ENCODE data around the gene S1PR1. TPM values are rescaled to one million over a fixed set of nuclear protein-coding genes. Genes with fewer than 3 reads are reported as not detected.
A peak's percentile ranks its signal among the peaks of the same experiment; 100 is the strongest.
"Not testable (repeated sequence)": the region's sequence is repeated elsewhere in the genome, so short reads cannot be mapped to it uniquely, and the experiment has no call there.

S1PR1 gene
- total RNA-seq, 1 experiment from 2014 or later, result 13.3 TPM

DNA sequence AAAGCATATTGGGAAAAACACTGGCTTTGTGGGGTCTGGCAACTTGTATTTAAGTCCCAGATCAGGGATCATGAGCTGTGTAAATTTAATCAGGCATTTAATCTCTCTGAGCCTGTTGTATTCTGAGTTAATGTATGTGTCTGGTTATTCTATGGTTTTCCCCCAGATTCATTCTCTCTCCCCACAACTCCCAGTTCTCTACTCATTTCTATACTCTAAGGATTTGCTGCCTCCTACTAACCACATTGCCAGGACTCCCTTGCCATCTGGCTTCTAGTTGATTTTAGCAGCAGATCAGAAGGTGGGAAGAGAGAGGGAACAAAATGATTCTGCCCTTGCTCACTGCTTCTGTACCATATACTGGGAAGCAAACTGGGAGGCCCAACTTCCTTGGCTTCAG is 31.4 kb upstream of the S1PR1 start:
- no peak overlapping the region for H3K4me3 ChIP-seq
- no peak for DNase-seq (ENCODE audit: low read depth in 1 of 2, low spot score in 2 of 2)
- H3K36me3 ChIP-seq, result no peaks in the 10 kb centered on the region
- no peaks in the 10 kb centered on the region for H3K9me3 ChIP-seq (replicated peaks)
- H3K27me3 ChIP-seq (replicated peaks), result no peaks in the 10 kb centered on the region
- H3K27ac ChIP-seq, result no peak overlapping the region
- H3K4me1 ChIP-seq (replicated peaks), result peaks cover 18% of the 10 kb centered on the region

DNA sequence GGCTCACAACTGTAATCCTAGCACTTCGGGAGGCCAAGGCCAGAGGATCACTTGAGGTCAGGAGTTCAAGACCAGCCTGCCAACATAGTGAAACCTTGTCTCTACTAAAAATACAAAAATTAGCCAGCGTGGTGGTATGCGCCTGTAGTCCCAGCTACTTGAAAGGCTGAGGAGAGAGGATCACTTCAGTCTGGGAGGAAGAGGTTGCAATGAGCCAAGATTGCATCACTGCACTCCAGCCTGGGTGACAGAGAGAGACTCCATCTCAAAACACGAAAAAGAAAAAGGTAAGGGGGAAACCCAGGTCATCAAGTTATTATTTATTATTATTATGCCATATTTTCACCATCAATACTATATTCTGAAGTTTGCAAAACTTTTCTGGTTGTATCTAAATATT is 30.7 kb upstream of the S1PR1 start:
- peaks cover 11% of the 10 kb centered on the region for H3K4me1 ChIP-seq (replicated peaks)
- not testable (repeated sequence) for H3K27me3 ChIP-seq (replicated peaks); H3K4me3 ChIP-seq; H3K36me3 ChIP-seq; H3K27ac ChIP-seq; H3K9me3 ChIP-seq (replicated peaks); DNase-seq (ENCODE audit: low read depth in 1 of 2, low spot score in 2 of 2)

DNA sequence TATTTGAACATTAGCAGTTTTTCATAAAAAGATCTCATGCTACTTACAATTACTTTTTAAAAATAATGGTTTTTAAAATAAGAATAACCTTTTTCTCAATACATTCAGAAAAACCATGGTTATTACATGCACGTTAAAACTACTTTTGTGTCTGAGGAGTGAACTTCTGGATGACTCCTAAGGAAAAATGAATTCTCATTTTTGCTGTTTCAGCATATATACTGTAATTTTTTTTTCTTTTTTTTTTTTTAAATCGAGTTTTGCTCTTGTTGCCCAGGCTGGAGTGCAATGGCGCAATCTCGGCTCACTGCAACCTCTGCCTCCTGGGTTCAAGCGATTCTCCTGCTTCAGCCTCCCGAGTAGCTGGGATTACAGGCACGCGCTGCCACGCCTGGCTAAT is 29.5 kb upstream of the S1PR1 start:
- H3K9me3 ChIP-seq (replicated peaks); DNase-seq (ENCODE audit: low read depth in 1 of 2, low spot score in 2 of 2); H3K27ac ChIP-seq; H3K36me3 ChIP-seq; H3K4me1 ChIP-seq (replicated peaks); H3K27me3 ChIP-seq (replicated peaks); H3K4me3 ChIP-seq: not testable (repeated sequence)

DNA sequence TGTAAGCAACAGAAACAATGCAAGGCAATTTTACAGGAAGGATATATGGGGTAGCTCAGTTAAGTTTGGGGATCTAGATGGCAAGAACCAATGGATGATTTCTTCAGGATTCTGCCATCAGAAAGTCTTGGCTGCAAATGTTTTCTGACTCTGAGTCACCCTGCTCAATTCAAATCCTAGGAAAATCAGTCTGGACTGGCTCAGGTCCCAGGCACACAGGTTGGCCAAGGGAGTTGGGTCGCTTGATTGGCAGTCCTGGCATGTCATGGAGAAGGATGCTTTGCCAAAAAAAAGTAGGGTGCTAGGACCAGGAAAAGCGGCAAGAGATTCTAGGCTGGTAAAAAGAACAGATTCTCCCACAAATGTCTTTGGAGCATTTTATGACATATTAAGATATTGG is 28.9 kb upstream of the S1PR1 start:
- no peak overlapping the region for H3K4me3 ChIP-seq
- no peak for DNase-seq (ENCODE audit: low read depth in 1 of 2, low spot score in 2 of 2)
- no peaks in the 10 kb centered on the region for H3K9me3 ChIP-seq (replicated peaks)
- H3K27me3 ChIP-seq (replicated peaks), result no peaks in the 10 kb centered on the region
- no peaks in the 10 kb centered on the region for H3K36me3 ChIP-seq
- H3K27ac ChIP-seq, result no peak overlapping the region
- peaks cover 8% of the 10 kb centered on the region for H3K4me1 ChIP-seq (replicated peaks)

DNA sequence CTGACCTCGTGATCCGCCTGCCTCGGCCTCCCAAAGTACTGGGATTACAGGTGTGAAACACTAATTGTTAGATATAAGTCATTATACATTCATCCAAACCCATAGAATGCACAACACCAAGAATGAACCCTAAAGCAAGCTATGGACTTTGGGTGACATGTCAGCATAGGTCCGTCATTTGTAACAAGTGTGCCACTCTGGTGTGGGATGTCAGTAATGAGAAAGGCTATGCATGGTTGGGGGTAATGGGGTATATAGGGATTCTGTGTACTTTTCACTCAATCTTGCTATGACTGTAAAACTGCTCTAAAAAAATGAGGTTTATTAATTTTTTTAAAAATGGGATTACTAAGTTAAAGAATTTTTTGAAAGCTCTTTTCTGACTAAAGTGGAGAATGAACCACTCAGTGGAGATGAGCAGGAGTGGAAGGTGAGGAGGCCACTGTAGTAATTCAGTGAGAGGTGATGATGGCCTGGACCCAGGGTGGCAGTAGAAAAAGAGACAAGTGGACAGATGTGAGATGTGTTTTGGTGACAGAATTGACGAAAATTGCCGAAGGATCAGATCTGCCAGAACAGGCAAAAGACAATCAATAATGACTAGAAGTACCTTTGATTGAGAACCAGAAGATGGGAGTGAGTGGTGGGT is 21.3 kb upstream of the S1PR1 start:
- no peak for DNase-seq (ENCODE audit: low read depth in 1 of 2, low spot score in 2 of 2)
- H3K4me1 ChIP-seq (replicated peaks), result peaks cover 8% of the 10 kb centered on the region
- H3K9me3 ChIP-seq (replicated peaks), result no peaks in the 10 kb centered on the region
- no peak overlapping the region for H3K27ac ChIP-seq
- no peaks in the 10 kb centered on the region for H3K36me3 ChIP-seq
- no peaks in the 10 kb centered on the region for H3K27me3 ChIP-seq (replicated peaks)
- H3K4me3 ChIP-seq, result no peak overlapping the region

DNA sequence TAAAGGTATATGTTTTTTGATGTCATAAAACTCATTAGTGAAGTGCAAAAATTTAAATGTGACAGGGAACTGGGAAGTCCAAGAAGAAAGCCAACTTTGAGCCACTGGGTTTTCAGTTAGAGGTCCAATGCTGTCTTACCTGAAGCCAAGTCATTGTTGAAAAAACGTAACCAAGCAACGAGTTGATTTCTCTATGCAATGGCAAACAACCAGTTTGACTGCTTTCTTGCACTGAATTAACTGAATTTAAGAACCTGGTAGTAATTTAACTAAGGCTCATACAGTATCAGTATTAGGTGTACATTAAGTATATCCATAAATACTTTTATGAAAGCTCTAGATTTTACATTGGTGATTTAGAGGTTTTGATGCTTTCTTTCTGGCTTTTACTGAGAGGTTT is 20.2 kb upstream of the S1PR1 start:
- no peak overlapping the region for H3K27ac ChIP-seq
- H3K27me3 ChIP-seq (replicated peaks), result no peaks in the 10 kb centered on the region
- H3K4me3 ChIP-seq, result no peak overlapping the region

DNA sequence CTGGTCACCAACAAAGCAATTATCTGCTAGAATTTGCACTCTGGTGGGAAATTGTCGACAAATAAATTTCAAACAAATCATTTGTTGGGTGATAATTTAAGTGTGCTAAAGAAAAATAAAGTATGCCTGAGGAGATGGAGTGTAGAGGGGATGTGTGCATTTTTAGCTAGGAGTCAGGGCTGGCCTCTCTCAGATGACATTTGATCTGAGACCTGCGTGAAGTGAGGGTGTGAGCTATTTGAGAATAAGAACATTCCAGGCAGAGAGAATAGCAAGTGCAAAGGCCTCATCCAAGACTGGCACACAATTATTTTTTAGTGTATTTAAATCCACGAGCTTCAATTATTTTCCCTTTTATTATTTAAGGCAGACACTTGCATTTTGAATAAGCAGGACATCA is 19.7 kb upstream of the S1PR1 start:
- H3K4me3 ChIP-seq, result no peak overlapping the region
- no peaks in the 10 kb centered on the region for H3K27me3 ChIP-seq (replicated peaks)
- no peaks in the 10 kb centered on the region for H3K9me3 ChIP-seq (replicated peaks)
- DNase-seq (ENCODE audit: low read depth in 1 of 2, low spot score in 2 of 2), result no peak
- H3K27ac ChIP-seq, result no peak overlapping the region
- H3K4me1 ChIP-seq (replicated peaks), result peaks cover 13% of the 10 kb centered on the region
- H3K36me3 ChIP-seq, result no peaks in the 10 kb centered on the region

More for the DNA sequence above, 20.2 kb upstream of the S1PR1 start:
- no peak for DNase-seq (ENCODE audit: low read depth in 1 of 2, low spot score in 2 of 2)
- Histone ChIP-seq H3K36me3 (no peaks in the 10 kb centered on the region), H3K4me1 (replicated peaks) (peaks cover 13% of the 10 kb centered on the region), H3K9me3 (replicated peaks) (no peaks in the 10 kb centered on the region)

DNA sequence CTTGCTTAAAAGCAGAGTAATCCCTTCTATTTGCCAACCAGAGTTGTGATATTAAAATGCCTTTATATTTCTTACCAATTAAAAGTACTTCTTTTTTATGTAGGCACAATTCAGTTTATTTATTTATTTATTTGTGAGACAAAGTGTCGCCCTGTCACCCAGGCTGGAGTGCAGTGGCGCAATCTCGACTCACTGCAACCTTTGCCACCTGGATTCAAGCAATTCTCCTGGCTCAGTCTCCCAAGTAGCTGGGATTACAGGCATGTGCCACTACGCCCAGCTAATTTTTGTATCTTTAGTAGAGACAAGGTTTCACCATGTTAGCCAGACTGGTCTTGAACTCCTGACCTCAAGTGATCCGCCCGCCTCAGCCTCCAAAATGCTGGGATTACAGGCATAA is 17.9 kb upstream of the S1PR1 start:
- H3K9me3 ChIP-seq (replicated peaks); H3K36me3 ChIP-seq; H3K4me3 ChIP-seq; H3K27ac ChIP-seq; DNase-seq (ENCODE audit: low read depth in 1 of 2, low spot score in 2 of 2); H3K27me3 ChIP-seq (replicated peaks): not testable (repeated sequence)
- peaks cover 13% of the 10 kb centered on the region for H3K4me1 ChIP-seq (replicated peaks)

DNA sequence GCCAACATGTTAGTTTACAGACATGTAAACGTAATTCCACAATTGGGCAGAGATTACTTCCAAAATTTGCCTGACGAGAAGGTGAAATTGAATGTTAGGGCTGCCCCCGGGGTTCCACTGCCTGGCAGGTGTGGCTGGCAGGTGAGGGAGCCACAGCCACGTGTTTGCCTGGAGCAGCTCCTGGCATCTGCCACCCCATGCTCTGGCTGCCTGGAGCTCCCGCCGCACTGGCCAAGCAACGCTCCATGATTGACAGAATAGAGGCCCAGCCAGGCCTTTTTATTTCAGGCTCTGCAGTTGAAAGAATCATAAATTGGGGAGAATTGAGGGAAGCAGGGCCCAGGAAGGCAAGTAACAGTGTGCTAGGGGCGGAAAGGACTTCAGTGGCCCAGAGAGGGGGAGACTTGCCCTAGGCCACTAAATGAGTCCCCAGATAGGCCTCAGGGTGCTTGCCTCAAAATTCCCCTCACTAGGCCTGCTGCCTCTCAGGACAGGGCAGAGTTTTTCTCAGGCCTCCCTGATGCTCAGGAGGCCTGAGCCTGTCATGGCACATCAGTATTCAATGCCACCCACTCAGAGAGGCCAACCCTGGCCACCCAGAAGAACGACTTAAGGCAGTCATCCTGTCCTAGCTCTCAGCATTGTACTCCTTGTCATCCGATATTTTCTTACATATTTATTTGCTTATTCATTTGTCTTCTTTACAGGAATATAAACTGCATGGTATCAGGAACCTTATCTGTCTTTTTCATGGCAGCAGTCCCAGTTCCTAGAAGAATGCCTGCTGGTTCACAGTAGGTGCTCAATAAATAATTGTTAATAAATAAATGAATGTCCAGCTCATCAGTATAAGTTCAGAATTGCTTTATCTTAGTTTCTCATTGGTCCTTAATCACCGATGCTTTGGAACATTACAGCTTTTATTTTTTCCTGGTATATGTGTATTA is 16.6 kb upstream of the S1PR1 start:
- Histone ChIP-seq H3K27ac (peak overlapping the region; percentile 53), H3K4me1 (replicated peaks) (peaks cover 13% of the 10 kb centered on the region), H3K9me3 (replicated peaks) (no peaks in the 10 kb centered on the region), H3K36me3 (no peaks in the 10 kb centered on the region), H3K27me3 (replicated peaks) (no peaks in the 10 kb centered on the region), H3K4me3 (no peak overlapping the region)
- peak; percentile 63 to 70 for DNase-seq (ENCODE audit: low read depth in 1 of 2, low spot score in 2 of 2)

DNA sequence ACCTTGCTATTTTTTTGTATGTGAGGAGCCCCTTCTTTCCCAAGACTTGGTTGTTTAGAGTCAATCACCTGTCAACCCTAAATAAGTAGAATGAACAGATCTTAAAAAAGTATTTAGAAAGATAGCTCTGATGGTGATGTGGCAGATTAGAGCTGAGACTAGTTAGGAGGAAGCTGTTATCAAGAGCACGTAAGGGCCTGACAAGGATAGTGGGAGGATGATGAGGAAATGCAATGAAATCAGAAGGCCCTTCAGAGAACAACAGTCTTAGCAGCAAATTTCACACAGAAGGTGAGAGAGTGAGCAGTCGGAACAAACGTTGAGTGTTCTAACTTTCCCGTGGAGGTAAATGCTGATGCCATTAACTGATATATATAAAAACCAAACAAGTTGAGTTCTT is 15.9 kb upstream of the S1PR1 start:
- Histone ChIP-seq H3K27me3 (replicated peaks) (no peaks in the 10 kb centered on the region), H3K27ac (no peak overlapping the region), H3K9me3 (replicated peaks) (no peaks in the 10 kb centered on the region), H3K4me1 (replicated peaks) (peaks cover 13% of the 10 kb centered on the region), H3K4me3 (no peak overlapping the region), H3K36me3 (no peaks in the 10 kb centered on the region)
- DNase-seq (ENCODE audit: low read depth in 1 of 2, low spot score in 2 of 2), result no peak

DNA sequence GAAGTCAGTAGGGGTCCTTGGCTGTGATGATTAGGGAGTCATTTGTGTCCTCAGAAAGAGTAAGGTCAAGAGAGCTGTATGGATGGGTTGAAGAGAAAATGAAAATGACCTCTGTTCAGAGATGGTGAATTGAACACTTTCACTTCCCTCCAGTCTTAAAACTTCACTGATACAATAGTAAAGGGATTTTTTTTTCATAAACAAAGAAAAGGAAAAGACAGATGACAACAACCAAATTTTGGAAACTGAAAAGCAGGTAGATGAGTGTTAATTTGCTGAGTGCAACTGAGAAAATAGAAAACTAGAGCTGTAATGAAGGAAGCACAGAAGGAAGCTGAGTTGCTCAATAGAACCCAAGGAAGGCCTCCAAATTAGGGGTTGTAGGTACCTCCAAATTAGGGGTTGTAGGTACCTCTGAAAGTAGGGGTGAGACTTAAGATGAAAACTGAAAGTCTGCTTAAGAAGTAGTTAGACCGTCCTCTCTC is 14.8 kb upstream of the S1PR1 start:
- Histone ChIP-seq H3K9me3 (replicated peaks) (no peaks in the 10 kb centered on the region), H3K27ac (no peak overlapping the region), H3K36me3 (no peaks in the 10 kb centered on the region), H3K4me1 (replicated peaks) (peaks cover 13% of the 10 kb centered on the region), H3K4me3 (no peak overlapping the region), H3K27me3 (replicated peaks) (no peaks in the 10 kb centered on the region)
- DNase-seq (ENCODE audit: low read depth in 1 of 2, low spot score in 2 of 2), result no peak

DNA sequence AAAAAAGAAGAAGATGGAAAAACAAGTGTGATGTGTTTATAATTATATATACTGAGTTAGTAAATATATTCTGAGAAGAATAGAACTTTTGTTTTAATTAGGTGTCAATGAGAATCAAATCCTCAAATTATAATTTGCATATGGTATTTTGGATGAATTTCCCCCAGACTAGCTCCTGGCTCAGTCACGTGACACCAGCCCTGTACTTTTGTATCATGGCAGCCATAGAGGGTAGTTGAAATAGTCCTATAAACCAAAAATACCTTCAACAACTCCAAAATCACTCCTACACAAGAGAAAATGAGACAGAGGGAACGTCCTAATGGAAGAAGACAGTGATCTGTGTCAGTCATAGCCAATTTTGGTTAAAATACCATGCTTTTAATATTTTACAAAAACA is 9.0 kb upstream of the S1PR1 start:
- no peak for DNase-seq (ENCODE audit: low read depth in 1 of 2, low spot score in 2 of 2)
- H3K27ac ChIP-seq, result no peak overlapping the region
- no peaks in the 10 kb centered on the region for H3K27me3 ChIP-seq (replicated peaks)
- no peak overlapping the region for H3K4me3 ChIP-seq
- H3K9me3 ChIP-seq (replicated peaks), result no peaks in the 10 kb centered on the region
- no peaks in the 10 kb centered on the region for H3K36me3 ChIP-seq
- no peaks in the 10 kb centered on the region for H3K4me1 ChIP-seq (replicated peaks)

DNA sequence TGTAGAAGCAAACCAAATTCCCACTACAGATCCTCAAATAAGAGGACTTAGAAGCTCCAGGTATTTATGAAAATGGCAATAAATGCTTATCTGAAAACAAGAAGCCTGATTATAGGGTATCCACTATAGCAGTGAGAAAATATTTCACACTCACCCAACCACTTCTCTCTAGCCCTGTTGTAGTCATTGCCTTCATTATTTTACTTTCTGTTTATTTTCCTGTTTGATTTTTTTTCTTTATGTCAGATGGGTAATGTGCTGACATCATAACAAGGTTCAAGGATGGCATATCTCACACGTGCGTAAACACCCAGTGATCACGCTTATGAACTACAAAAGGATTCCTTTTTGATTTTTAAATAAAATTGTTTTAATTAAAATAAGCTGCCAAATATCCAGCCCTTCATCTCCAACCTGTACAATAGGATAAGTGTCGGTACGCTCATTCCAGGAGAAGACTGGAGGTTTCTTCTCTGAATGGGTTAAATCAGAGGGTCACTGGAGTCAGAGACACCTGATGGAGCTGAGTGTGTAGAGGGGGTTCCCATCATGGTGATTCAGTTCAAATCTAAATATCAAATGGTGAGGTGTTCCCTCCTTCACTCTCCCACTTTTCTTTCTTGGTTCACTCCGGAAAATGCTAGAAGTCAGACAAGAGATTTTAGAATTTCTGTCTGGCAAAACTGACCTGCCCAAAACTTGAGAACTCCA is 8.2 kb upstream of the S1PR1 start:
- no peaks in the 10 kb centered on the region for H3K27me3 ChIP-seq (replicated peaks)
- no peak overlapping the region for H3K4me3 ChIP-seq
- no peaks in the 10 kb centered on the region for H3K4me1 ChIP-seq (replicated peaks)
- no peak for DNase-seq (ENCODE audit: low read depth in 1 of 2, low spot score in 2 of 2)
- no peak overlapping the region for H3K27ac ChIP-seq
- no peaks in the 10 kb centered on the region for H3K36me3 ChIP-seq
- H3K9me3 ChIP-seq (replicated peaks), result no peaks in the 10 kb centered on the region

DNA sequence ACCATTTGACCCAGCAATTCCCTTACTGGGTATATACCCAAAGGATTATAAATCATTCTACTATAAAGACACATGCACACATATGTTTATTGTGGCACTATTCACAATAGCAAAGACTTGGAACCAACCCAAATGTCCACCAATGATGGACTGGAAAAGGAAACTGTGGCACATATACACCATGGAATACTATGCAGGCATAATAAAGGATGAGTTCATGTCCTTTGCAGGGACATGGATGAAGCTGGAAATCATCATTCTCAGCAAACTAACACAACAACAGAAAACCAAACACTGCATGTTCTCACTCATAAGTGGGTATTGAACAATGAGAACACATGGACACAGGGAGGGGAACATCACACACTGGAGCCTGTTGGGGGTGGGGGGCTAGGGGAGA is 4.6 kb upstream of the S1PR1 start:
- DNase-seq (ENCODE audit: low read depth in 1 of 2, low spot score in 2 of 2); H3K4me1 ChIP-seq (replicated peaks); H3K9me3 ChIP-seq (replicated peaks); H3K36me3 ChIP-seq; H3K27ac ChIP-seq; H3K4me3 ChIP-seq; H3K27me3 ChIP-seq (replicated peaks): not testable (repeated sequence)

Data from SJSA1 (cell line).